ENCODE measurements around the gene SRSF1. TPM values are rescaled to one million over a fixed set of nuclear protein-coding genes. Genes with fewer than 3 reads are reported as not detected.
A peak's percentile ranks its signal among the peaks of the same experiment; 100 is the strongest.

Gene SRSF1
- total RNA-seq, 2 donors from 2014 or later = 94.9 to 107 TPM

- no peak for ATAC-seq
- peaks cover 9% of the 10 kb centered on the region for H3K36me3 Mint-ChIP-seq (ENCODE audit: low read depth)
- H3K27me3 Mint-ChIP-seq = peaks cover 73% of the 10 kb centered on the region
- DNase-seq = no peak
- H3K27ac Mint-ChIP-seq = no peak overlapping the region
- no peaks in the 10 kb centered on the region for H3K9me3 ChIP-seq (ENCODE audit: control insufficient read depth, low read length, poor library complexity, severe bottlenecking)
- no peak overlapping the region for H3K4me3 Mint-ChIP-seq
- no peaks in the 10 kb centered on the region for H3K4me1 Mint-ChIP-seq
Measured at GRCh38 chr17:58043221-58044181, 36.5 kb upstream of the SRSF1 start.

GRCh38 chr17:58041161-58041560, 34.1 kb upstream of the SRSF1 start:
- H3K27ac Mint-ChIP-seq = no peak overlapping the region
- no peaks in the 10 kb centered on the region for H3K9me3 ChIP-seq (ENCODE audit: control insufficient read depth, low read length, poor library complexity, severe bottlenecking)
- H3K27me3 Mint-ChIP-seq = peaks cover 65% of the 10 kb centered on the region
- H3K36me3 Mint-ChIP-seq (ENCODE audit: low read depth) = peaks cover 6% of the 10 kb centered on the region
- no peaks in the 10 kb centered on the region for H3K4me1 Mint-ChIP-seq
- ATAC-seq = no peak
- DNase-seq = no peak
- H3K4me3 Mint-ChIP-seq = no peak overlapping the region

DNA sequence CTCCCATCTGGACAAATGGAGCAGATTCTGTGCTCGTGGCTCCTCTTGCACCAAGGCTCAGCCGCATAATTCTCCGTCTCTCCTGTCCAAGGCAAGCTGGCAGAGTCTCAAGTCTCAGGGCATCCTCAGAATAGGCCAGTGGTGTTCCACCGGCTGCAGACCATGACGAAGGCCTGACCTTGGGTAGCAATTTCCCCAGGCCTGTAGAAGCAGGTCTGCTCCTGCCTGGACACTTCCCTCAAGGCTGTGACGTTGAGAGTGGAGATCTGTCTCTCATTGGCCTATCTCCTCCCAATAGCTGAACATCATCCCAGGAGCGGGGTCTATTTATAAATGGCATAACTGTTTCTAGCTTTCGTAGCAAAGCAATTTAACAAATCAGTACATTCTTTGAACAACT, 33.3 kb upstream of the SRSF1 start:
- no peaks in the 10 kb centered on the region for H3K9me3 ChIP-seq (ENCODE audit: control insufficient read depth, low read length, poor library complexity, severe bottlenecking)
- no peak overlapping the region for H3K4me3 Mint-ChIP-seq
- no peak for DNase-seq
- H3K36me3 Mint-ChIP-seq (ENCODE audit: low read depth) = peaks cover 6% of the 10 kb centered on the region
- ATAC-seq = no peak
- no peak overlapping the region for H3K27ac Mint-ChIP-seq
- peaks cover 61% of the 10 kb centered on the region for H3K27me3 Mint-ChIP-seq
- H3K4me1 Mint-ChIP-seq = no peaks in the 10 kb centered on the region

GRCh38 chr17:58039975-58040374, 32.9 kb upstream of the SRSF1 start:
- no peak for ATAC-seq

GRCh38 chr17:58032691-58033415, 25.8 kb upstream of the SRSF1 start:
- Mint-ChIP-seq H3K27me3 (peaks cover 21% of the 10 kb centered on the region), H3K4me3 (no peak overlapping the region), H3K27ac (no peak overlapping the region), H3K4me1 (no peaks in the 10 kb centered on the region), H3K36me3 (ENCODE audit: low read depth) (no peaks in the 10 kb centered on the region)
- ATAC-seq (no peak), DNase-seq (no peak)
- no peaks in the 10 kb centered on the region for H3K9me3 ChIP-seq (ENCODE audit: control insufficient read depth, low read length, poor library complexity, severe bottlenecking)

More at GRCh38 chr17:58039975-58040374, 32.9 kb upstream of the SRSF1 start:
- DNase-seq = no peak
- H3K27me3 Mint-ChIP-seq = peaks cover 59% of the 10 kb centered on the region
- H3K4me3 Mint-ChIP-seq = no peak overlapping the region
- H3K36me3 Mint-ChIP-seq (ENCODE audit: low read depth) = peaks cover 6% of the 10 kb centered on the region
- H3K27ac Mint-ChIP-seq = no peak overlapping the region
- no peaks in the 10 kb centered on the region for H3K4me1 Mint-ChIP-seq
- H3K9me3 ChIP-seq (ENCODE audit: control insufficient read depth, low read length, poor library complexity, severe bottlenecking) = no peaks in the 10 kb centered on the region

DNA sequence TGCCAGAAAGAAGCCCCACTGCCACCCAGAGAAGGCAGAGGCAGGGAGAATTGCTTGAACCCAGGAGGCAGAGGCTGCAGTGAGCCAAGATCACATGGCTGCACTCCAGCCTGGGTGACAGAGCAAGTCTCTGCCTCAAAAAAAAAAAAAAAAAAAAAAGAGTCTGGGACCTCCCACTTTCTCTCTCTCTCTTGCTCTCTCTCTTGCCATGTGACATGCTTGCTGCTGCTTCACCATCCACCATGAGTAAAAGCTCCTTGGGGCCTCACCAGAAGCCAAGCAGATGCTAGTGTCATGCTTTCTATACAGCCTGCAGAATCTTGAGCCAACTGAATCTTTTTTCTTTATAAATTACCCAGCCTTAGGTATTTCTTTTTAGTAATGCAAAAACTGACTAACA, 21.5 kb upstream of the SRSF1 start:
- no peak for ATAC-seq
- H3K27me3 Mint-ChIP-seq = peaks cover 37% of the 10 kb centered on the region
- H3K4me1 Mint-ChIP-seq = peaks cover 2% of the 10 kb centered on the region
- H3K4me3 Mint-ChIP-seq = no peak overlapping the region
- H3K27ac Mint-ChIP-seq = no peak overlapping the region
- no peaks in the 10 kb centered on the region for H3K9me3 ChIP-seq (ENCODE audit: control insufficient read depth, low read length, poor library complexity, severe bottlenecking)
- H3K36me3 Mint-ChIP-seq (ENCODE audit: low read depth) = peaks cover 3% of the 10 kb centered on the region
- DNase-seq = no peak

GRCh38 chr17:58020401-58020800, 13.4 kb upstream of the SRSF1 start:
- Mint-ChIP-seq H3K27me3 (peaks cover 31% of the 10 kb centered on the region), H3K4me1 (no peaks in the 10 kb centered on the region), H3K4me3 (no peak overlapping the region), H3K36me3 (ENCODE audit: low read depth) (no peaks in the 10 kb centered on the region), H3K27ac (no peak overlapping the region)
- H3K9me3 ChIP-seq (ENCODE audit: control insufficient read depth, low read length, poor library complexity, severe bottlenecking) = no peaks in the 10 kb centered on the region
- no peak for DNase-seq
- ATAC-seq = no peak

DNA sequence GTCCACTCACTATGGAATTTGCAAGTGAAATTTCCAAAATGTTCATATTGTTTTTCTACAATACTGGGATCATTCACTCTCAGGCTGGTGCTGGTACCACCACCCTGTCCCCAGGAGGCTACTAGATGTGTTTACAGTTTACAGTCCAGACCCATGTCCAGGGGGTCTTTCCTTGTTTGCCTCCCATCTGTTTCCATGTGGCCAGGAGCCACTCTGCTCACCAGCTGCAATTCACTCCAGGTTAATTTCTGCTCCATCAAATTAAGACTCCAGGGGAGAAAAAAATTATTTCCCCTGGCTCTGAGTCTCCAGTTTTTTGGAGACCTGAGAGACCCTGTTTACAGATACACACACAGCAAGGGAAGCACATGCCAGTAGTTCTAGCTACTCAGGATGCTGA, 12.5 kb upstream of the SRSF1 start:
- Mint-ChIP-seq H3K27ac (no peak overlapping the region), H3K36me3 (ENCODE audit: low read depth) (no peaks in the 10 kb centered on the region), H3K27me3 (peaks cover 23% of the 10 kb centered on the region), H3K4me1 (no peaks in the 10 kb centered on the region), H3K4me3 (no peak overlapping the region)
- H3K9me3 ChIP-seq (ENCODE audit: control insufficient read depth, low read length, poor library complexity, severe bottlenecking) = no peaks in the 10 kb centered on the region
- no peak for ATAC-seq
- DNase-seq = no peak

DNA sequence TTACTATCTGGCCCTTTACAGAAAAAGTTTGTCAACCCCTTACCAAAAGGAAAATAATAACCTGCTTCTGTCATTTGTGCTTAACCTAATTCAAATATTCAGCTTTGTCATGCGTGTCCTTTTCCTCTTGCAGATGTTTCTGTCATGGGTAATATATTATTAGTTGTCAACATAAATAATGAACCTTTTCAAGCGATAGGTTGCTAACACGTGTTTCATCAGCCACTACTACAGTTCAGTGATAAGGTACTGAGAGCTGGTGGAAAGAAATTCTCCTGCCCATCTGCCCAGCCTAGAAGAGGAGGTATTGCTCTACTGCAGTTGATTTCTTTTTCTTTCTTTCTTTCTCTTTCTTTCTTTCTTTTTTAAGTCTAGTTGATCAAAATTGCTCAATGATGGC, 12.0 kb upstream of the SRSF1 start:
- Mint-ChIP-seq H3K27me3 (peaks cover 21% of the 10 kb centered on the region), H3K4me1 (no peaks in the 10 kb centered on the region), H3K27ac (no peak overlapping the region), H3K36me3 (ENCODE audit: low read depth) (no peaks in the 10 kb centered on the region), H3K4me3 (no peak overlapping the region)
- ATAC-seq (no peak), DNase-seq (no peak)
- H3K9me3 ChIP-seq (ENCODE audit: control insufficient read depth, low read length, poor library complexity, severe bottlenecking) = no peaks in the 10 kb centered on the region

- Mint-ChIP-seq H3K27me3 (peaks cover 5% of the 10 kb centered on the region), H3K27ac (no peak overlapping the region), H3K4me1 (peaks cover 18% of the 10 kb centered on the region), H3K4me3 (no peak overlapping the region), H3K36me3 (ENCODE audit: low read depth) (peaks cover 5% of the 10 kb centered on the region)
- no peaks in the 10 kb centered on the region for H3K9me3 ChIP-seq (ENCODE audit: control insufficient read depth, low read length, poor library complexity, severe bottlenecking)
- DNase-seq (no peak), ATAC-seq (no peak)
Measured at GRCh38 chr17:58010067-58010799, 3.2 kb upstream of the SRSF1 start.

DNA sequence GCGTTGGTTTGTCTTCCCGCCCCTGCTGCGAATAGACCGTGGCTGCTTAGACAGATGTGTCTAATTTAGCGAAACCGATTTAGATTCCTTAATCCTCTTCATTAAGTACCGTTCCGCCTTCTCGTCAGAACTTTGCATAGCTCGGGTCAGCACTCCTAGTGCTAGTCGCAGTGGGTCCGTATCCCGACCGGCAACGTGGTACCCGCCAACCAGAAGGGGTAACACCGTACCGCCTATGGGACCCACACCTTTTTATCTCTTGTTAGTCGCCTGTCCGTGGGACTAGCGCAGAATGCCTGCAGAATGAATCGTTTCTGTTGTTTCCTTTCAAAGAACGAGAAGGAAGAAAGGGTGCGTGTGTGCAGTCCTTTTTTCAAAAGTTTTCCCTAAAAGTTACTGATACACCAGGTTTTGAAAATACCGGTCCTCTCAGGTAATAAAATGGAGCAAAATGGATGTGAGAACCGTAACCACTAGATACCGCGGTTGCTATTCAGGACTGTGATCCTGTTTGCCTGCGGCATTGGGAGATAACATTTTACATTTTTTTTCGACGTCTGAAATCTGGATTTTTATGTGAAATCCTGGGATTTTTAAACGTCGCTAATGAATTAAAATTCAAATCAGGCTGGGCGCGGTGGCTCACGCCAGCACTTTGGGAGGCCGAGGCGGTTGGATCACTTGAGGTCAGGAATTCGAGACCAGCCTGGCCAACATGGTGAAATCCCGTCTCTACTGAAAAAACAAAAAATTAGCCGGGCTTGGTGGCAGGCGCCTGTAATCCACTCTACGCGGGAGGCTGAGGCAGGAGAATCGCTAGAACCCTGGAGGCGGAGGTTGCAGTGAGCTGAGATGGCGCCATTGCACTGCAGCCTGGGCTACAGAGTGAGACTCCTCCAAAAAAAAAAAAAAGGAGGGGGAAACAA, 998 bp upstream of the SRSF1 start:
- peak overlapping the region; percentile 99 for H3K27ac Mint-ChIP-seq
- peaks cover 32% of the 10 kb centered on the region for H3K4me1 Mint-ChIP-seq
- DNase-seq (no peak), ATAC-seq (no peak)
- H3K9me3 ChIP-seq (ENCODE audit: control insufficient read depth, low read length, poor library complexity, severe bottlenecking) = no peaks in the 10 kb centered on the region
- H3K27me3 Mint-ChIP-seq = peaks cover 5% of the 10 kb centered on the region
- peaks cover 11% of the 10 kb centered on the region for H3K36me3 Mint-ChIP-seq (ENCODE audit: low read depth)
- peak overlapping the region; percentile 98 for H3K4me3 Mint-ChIP-seq

DNA sequence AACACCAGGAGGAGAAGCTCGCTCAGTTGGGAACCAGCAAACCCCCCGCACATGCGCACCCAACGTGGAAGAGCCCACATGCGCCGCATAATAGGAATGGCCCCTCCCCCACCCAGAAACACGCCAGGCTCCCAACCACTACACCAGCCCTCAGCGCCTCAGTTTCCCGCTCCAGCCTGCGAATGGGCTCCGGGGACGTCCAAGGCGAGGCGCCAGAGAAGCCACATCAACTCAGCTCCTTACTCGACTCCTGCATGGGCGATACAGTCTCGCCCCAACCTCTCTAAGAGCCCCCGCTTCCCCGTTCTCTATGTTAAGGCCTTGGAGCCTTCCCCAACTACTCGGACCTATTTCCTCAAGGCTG, 504 bp downstream of the SRSF1 start:
- Mint-ChIP-seq H3K27me3 (no peaks in the 10 kb centered on the region), H3K27ac (peak overlapping the region; percentile 99), H3K4me1 (peaks cover 36% of the 10 kb centered on the region), H3K36me3 (ENCODE audit: low read depth) (peaks cover 11% of the 10 kb centered on the region), H3K4me3 (peak overlapping the region; percentile 98)
- H3K9me3 ChIP-seq (ENCODE audit: control insufficient read depth, low read length, poor library complexity, severe bottlenecking) = no peaks in the 10 kb centered on the region
- DNase-seq (peak; percentile 23 to 39 (median 38)), ATAC-seq (peak; percentile 2)

Measured in T-helper 17 cell (primary cell).